HG02885 (cell line): ENCODE results near the gene NT5C3A.
"Not testable (repeated sequence)": the region's sequence is repeated elsewhere in the genome, so short reads cannot be mapped to it uniquely, and the experiment has no call there.

Source experiments
- ATAC-seq: cut with Tn5 transposase; IDR thresholded peaks from one replicate; pipeline ENCODE4 v1.9.1; 2021; ENCODE audit warnings: mild to moderate bottlenecking; ENCODE audit not compliant: unreplicated experiment, poor library complexity

The NT5C3A gene

DNA sequence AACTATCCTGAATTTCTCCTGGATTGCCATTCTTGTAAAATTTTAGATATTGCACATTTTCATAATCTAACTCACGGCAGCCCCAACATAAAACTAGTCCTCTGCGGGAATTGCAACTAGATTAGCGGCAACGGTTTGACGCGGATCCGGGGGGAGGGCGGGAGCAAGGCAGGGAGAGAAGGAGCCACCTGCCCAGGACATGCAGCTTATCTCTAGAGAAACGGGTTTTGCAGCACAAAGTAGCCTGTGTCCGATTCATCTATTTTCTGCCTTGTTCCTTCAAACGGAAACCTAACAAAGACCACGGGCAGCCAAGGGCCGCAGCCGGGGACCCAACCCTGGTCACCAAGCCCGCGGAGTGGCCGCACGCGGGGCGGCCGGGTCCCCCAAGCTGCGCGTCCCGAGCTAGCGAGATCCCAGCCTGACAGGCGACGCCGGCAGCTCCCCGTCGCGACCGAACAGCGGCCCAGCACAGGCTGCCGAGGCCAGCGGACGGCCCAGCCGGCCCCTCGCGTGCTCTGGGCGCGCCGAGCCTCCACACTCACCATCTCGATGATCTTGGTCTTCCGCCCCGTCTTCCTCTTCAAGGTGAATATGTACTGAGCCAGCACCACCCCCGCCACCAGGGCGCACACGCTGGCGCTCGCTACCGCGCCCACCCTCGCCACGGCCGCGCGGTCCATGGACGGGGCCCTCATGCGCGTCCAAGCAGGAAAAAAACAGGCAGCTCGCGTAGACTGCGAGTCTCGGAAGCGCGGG lies at the start of gene NT5C3A:
Gene NT5C3A, minus strand, starts transcription at position 754 of the 759 bp plus-strand sequence. Its CDS starts 71 bp downstream, at position 683.
- ATAC-seq, result peak; percentile 19

DNA sequence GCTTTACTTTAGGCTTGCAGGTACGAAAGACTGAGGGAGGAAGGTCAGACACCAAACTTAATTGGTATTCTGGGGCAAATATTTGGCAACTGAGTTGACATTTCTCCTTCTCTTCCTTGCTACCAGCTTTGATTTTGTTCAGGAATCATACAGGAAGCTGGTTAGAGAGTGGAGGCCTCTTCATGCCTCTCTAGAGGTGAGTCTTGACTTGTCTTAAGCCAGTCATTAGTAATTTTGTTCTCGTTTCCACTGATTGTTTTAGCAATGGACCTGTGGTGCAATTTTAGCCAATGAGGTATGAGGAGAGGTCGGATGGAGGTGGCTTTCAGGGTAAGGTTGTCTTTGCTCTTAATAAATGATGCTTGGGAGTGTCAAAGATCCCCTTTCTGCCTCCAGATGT lies 49.0 kb upstream of the NT5C3A start:
- no peak for ATAC-seq

DNA sequence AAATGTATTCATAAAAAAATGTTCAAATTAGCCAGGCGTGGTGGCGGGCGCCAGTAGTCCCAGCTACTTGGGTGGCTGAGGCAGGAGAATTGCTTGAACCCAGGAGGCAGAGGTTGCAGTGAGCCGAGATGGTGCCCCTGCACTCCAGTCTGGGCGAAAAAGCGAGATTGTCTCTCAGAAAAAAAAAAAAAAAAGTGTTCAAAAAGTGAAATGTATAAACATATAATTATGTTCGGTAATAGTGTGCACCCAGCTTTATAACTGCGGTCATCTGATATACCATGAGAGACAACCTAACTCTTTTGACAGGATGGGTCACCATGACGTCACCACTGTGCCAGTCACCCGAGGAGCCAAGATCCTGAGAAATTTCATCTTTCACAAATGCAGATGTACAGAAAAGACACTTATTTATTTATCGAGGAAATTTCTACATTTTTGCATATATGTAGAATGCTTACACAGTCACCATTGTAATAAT lies 47.2 kb upstream of the NT5C3A start:
- ATAC-seq, result no peak

DNA sequence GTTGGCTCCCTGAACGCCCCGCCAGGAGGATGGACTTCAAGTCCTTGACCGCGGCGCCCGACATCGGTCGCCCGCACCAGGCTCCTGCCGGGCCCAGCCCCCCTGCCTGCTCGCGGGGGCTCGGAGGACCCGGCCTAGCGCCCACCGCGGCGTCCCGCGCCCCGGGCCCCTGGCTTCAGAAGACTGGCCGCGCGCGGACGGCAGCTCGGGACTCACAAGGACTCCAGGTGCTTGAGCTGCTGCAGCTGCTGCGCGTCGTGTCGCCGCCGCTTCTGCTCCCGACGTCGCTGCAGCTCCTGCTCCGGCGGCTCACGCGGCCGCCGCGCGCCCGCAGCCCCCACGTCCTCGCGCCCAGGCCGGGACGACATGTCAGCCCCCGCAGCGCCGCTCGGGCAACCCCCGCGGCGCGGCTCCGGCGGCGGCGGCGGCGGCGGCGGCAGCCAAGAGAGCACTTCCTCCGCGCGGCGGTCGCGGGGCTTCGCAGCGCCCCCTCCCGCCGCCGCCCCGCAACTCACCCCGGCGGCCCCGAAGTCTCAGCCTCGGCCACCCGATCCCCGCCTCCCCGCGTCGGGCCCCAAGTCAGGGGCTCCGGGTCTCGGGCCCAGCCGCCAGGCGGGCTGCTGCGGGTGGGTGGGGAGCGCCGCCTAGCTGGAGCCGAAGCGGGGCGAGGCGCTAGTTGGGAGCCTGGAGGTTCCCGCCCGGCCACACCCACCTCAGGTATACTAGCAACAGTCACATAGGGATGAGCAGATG lies 46.6 kb upstream of the NT5C3A start, which contains the start of gene RP9:
Gene RP9, minus strand, starts transcription at position 400 of the 753 bp plus-strand sequence. Its CDS starts 32 bp downstream, at position 368.
- ATAC-seq, result peak; percentile 89

DNA sequence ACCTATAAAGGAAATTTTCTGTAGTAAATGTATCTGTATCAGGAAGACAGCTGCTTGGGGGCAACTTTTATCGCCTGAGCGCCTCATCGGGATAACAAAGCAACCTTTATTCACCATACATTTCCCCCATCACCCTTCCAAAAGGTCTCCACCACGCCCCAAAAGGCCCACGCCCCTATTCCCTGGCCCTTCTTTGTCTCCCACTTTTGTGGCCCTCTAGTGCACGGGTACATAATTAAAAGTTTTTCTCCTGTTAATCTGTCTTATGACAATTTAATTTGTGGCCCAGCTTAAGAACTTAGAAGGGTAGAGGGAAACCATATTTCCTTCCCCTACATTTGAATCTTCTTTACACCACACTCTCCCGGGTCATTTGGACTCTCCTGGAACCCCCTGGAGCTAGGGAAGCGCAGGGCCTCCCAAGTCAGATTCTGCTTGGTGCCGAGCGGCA lies 46.0 kb upstream of the NT5C3A start:
- ATAC-seq, result peak; percentile 10

DNA sequence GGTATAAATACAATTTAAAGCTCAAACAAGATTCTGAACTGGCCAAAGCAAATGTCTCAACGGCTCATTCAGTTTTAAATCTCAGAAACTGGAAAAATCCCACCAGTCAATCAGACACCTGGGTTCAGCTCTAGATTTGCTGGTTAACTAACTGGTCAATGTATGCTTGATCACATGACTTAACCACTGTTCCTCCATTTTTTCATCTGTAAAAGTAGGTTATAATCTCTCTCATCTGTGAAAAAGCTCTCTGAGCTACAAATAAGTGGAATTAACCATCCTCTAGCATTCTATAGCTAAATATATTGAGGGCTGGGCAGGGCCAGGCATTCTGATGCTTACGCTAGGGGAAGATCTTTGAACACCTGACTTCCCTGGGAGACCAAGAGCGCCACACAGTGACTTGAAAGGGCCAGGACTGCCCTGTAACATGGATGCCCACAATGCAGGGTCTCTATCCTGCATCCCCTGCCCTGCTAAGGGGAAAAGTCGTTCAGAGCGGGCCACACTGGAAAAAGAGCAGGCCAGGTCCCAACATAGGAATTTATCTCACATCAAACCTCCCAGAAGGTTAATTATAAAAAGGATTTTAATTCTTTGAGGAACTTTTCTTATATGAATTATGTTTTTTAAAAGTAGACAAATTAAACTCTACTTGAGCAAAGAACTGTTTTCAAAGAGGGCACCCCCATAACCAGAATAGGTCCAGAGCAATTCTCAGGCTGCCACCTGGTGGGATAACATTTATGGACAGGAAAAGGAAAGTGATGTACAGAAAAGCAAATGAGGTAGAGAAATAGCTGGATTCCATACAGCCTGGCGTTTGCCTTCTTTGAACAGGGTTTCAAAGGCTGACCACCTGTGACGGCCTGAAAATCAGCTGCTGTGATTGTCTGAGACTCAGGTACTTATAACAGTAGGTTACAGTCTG lies 44.8 kb upstream of the NT5C3A start:
- ATAC-seq, result peak; percentile 35

DNA sequence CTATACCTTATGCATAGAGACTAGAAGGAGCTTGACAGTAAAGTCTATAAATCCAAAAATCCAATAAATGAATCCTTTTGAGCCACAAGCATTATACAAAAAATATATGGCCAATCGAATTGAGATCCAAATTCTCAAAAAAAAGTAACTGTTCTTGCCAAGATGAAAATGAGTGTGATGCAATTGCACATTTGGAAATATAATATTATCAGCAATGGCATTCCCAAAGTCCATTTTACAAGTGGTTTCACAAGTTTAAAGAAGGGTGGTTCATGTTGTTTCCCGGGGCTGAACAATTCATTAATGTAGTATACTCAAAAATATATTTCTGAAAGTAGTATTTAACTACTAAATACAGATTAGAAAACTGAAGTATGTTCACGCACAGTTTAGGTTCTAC lies 39.3 kb upstream of the NT5C3A start:
- ATAC-seq, result no peak

DNA sequence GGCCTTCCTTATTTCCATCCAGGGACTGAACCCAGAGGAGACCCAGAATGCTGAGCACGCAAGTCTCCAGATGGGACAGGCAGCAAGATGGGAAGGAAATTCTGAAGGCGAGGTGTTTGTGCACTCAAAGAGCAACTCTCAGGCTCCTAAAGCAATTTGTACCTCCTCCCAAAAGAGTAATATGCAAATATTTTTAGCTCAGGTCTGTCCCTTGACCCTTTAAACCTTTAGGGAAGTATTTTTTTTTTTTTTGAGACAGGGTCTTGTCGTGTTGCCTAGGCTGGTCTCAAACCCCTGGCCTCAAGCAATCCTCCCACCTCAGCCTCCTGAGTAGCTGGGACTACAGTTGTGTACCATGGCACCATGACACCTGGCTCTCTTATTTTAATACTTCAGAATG lies 38.2 kb upstream of the NT5C3A start:
- ATAC-seq, result no peak

DNA sequence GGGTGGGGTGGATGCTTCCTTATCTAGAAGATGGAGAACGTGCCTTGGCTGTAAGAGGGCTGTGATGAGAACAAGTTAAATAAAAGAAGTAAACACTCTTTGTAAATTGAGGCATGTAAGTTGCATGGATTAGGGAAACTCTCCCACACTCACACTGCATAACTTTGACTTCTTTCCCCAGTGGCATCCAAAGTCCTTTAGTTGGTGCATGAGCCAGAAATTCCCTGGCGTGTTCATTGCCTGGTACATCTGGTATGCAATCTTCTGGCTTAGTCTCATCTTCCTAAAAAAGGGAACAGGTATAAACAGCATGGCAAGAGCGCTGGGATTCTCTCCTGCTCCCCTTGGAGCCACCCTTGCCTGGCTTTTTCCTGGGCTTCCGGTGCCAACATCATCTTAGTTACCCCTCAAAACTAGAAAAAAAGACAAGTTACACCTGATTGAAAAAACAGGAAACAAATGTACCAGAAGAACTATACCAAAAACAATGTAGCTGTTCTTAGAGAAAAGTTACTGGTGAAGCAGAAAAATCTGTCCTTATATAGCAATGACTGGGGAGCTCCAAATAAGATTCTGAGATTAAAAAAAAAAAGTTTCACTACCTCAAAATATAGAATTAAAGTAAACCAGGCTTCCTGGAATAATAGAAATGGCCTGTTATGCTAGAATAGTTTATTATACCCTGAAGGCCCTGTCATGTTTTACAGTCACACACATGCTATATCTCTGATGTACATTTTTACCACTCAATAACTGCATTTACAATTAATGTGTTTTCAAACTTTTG lies 36.8 kb upstream of the NT5C3A start:
- no peak for ATAC-seq

DNA sequence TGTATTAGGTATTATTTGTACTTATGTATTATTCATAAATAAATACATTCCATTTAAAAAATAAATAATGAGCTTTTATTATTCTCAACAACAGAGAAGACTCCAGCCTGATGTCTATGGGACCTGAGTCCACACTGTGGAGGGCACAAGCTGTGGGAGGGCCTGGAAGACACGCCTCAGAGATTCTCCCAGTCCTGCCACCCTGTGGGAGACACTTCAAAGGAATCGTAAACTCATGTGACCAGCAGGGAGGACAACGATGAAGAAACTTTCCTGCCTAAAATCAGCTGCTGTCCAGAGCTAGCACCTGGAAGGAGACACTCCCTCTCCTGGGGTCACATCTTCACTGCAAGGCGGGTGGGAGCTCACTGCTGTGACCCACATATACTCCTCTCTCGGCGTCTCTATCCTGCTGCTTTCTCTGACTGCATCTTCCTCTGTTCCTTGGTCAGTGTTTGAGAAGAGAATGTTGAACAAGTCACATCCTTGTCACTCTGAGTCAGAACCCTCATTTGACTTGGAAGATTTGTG lies 32.2 kb upstream of the NT5C3A start:
- ATAC-seq, result not testable (repeated sequence)

DNA sequence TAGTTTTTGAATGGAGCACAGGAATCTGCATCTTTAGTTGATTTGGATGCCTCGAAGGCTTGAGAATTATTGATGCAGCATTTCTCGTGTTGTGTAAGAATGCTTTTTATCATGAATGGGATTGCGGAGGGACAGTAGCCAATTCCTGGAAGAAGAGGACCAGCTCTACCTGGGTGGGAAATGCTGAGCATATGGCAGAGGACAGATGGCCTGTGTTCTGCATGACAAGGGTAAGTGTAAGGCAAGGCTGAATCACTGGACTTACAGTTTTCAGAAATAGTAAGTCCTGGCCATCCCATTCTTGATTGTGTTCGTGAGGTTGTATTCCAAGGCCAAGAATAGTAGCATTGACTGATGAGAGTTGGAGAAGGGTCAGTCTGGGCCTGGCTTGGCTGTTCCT lies 30.7 kb upstream of the NT5C3A start:
- no peak for ATAC-seq

DNA sequence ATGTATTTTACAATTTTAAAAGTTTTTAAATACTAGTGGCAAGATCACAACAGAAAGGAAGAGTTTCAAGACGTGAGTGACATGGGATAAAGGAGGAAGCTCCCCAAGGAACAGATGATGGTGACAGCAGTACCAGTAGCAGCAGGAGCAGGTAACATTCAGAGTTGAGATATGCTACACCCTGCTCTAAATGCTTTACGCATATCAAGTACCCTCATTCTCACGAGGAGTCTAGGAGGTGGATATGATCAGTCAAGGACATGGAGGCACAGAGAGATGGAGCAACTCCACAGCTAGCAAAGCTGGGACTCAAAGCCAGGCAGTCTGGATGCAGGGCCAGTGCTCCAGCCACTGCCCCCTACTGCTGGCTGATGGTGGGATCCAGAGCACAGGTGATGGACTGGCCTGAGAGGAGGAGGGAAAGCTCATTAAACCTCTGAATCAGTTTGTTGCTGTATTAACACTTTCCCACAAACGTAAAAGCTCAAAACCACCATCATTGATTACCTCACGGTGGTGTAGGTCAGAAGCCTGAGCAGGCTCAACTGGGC lies 29.1 kb upstream of the NT5C3A start:
- ATAC-seq, result no peak

DNA sequence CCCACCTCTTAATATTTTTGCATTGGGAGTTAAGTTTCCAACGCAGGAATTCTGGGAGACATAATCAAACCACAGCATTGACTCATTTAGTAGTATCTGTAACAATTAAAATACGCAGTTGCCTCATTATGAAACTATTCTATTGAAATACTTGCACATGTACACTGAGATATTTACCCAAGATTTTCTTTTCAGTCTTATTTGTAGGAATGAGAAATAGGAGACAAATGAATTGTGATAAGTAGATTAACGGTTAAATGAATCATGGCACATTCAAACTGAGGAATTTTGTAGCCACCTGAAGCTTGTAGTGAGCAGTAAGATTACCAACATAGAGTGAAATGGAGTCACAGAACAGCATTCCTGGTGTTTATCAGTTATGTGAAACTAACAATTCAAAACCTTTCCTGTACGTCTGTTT lies 28.5 kb upstream of the NT5C3A start:
- ATAC-seq, result no peak

DNA sequence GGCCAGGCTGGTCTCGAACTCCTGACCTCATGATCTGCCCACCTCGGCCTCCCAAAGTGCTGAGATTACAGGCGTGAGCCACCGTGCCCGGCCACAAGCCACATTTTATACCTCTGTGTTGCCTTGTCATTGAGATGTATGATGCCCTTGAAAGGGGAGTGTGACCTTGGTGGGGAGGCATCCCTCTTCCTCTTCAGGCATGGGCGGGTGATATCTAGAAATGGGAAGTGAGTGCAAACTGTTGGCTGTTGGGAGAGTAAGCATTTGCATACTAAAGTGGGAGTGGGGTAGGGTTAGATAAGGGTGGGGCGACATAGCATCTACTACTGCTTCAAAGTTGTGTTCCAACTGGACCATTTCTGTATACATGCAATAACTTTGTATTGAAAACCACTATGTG lies 26.6 kb upstream of the NT5C3A start:
- no peak for ATAC-seq

DNA sequence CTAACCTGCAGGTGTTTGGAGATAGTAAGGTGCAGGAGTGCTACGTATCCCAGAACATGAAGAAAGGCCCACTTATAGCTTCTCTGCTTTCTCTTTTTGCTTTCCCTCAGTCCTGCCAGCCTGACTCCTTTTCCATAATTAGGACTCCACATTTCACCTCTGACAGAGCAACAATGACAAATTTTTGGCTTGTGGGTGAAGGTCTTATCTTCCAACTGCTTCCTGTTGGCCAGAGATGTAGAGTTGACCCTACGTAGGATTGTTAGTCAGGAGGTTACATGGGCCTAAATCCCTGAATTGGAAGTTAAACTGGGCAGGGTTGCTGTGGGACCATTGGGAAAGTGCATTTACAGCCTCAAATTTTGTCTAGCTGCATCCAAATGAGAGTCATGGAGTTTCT lies 25.3 kb upstream of the NT5C3A start:
- ATAC-seq, result no peak

DNA sequence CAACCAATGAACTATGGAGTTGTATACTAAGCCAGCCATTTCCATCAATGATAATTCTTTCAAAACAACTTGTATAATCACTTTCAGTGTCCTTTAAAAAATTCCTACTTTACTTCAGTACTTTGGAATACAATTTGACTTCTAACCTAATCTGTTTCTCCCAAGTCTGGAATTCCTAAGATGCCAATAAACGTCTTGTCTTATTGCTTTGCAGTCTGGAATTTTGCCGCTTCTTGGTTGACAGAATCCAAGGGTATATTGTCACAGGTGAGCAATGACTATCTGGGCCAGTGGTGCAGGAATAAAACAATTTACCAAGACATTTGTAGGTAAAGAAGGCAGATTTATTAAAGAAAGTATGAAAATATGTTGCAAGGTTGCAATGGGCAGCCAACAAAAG lies 24.8 kb upstream of the NT5C3A start:
- no peak for ATAC-seq

DNA sequence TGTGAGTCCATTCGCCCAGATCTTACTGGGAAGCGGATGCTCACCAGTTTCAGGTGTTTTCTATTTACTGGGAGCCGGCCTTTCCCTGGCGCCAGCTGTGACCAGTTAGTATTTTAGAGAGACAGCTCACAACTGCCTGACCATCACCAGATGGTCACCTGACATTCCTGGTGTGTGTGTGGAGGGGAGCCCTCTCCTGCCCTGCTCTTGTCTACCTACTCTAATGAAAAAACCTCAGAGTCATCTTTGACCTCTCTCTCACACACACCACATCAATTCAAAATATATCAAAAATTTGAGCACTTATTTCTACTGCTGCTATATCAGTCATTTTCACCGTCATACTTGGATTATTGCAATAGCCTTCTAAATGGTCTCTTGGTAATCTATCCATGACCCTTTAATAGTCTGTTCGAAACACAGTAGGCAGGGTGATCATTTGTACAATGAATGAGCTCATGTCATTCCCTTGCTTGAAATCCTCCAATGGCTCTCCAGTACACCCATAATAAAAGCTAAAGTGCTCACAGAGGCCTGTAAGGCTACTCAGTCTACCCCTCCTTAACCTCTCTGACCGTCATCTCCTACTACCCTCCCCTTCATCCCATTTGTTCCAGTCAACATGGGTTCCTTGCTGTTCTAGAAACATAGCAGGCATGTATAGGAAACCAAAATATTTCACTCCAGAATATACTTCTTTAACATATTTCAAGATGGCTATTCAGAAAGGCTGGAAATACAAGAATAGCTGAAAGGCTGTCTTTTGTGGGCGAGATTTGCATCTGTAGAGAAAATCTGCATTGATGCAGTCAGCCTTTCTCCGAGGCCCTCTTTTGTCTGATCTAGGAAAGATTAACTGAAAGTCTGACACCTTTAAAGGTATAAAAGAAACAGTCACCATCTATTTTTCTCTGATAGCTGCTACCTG lies 17.5 kb upstream of the NT5C3A start:
- ATAC-seq, result no peak

DNA sequence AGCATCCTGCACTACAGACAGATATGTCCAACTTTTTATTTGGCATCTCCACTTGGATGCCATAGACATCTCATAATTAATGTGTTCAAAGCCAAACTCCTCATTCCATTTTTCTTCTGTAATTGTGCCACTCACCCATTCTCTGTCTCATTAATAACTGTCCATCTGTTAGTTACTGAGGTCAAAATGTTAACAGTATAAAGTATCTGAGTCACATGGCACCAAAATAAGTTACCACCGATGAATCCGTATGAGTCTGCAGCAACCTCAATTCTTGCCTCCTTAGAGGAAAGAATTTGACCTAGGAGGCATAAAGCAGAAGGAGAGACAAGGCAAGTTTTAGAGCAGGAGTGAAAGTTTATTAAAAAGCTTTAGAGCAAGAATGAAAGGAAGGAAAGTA lies 16.5 kb upstream of the NT5C3A start:
- ATAC-seq, result no peak
